GM23338 (cell line): ENCODE measurements around the gene WFDC8. TPM values are rescaled to one million over a fixed set of nuclear protein-coding genes. Genes with fewer than 3 reads are reported as not detected.

Experiments used
- ATAC-seq: fragments of 200-7000 bp; cut with Tn5 transposase; 3 replicates; pipeline ENCODE4 v1.9.1; 2020
- DNase-seq: peaks from one replicate; pipeline ENCODE4 v3.0.0-alpha.2; 2015; ENCODE audit warnings: low spot score
- H2AFZ ChIP-seq: fragments of 200-600 bp; sonication (generic); 2 replicates; pipeline ENCODE4 v1.8.0; 2016; ENCODE audit warnings: antibody characterized with exemption, mild to moderate bottlenecking, moderate library complexity
- H3F3A ChIP-seq: fragments of 200-600 bp; sonication (generic); replicated peaks from 2 replicates; pipeline ENCODE4 v1.8.0; 2017; ENCODE audit warnings: antibody characterized with exemption, mixed run types, low read depth
- H3K27ac ChIP-seq: fragments of 200-600 bp; sonication (generic); 2 replicates; pipeline ENCODE4 v1.6.1; 2016; ENCODE audit warnings: low read depth
- H3K27me3 ChIP-seq: fragments of 200-600 bp; sonication (generic); 2 replicates; pipeline ENCODE4 v1.8.0; 2016; ENCODE audit warnings: mild to moderate bottlenecking, mixed run types, moderate library complexity; ENCODE audit not compliant: insufficient read depth
- H3K36me3 ChIP-seq: fragments of 200-600 bp; sonication (generic); 2 replicates; pipeline ENCODE4 v1.8.0; 2016; ENCODE audit warnings: mild to moderate bottlenecking; ENCODE audit not compliant: insufficient read depth
- H3K4me1 ChIP-seq: fragments of 200-600 bp; sonication (generic); 2 replicates; pipeline ENCODE4 v1.8.0; 2016; ENCODE audit warnings: mild to moderate bottlenecking, moderate library complexity; ENCODE audit not compliant: insufficient read depth
- H3K4me2 ChIP-seq: fragments of 200-600 bp; sonication (generic); 2 replicates; pipeline ENCODE4 v1.7.1; 2017; ENCODE audit warnings: mixed run types
- H3K4me3 ChIP-seq: fragments of 200-600 bp; sonication (generic); 2 replicates; pipeline ENCODE4 v1.6.1; 2016; ENCODE audit warnings: mixed run types
- H3K79me2 ChIP-seq: fragments of 200-600 bp; sonication (generic); replicated peaks from 2 replicates; pipeline ENCODE4 v1.8.0; 2017; ENCODE audit warnings: mild to moderate bottlenecking; ENCODE audit not compliant: insufficient read depth
- H3K9me2 ChIP-seq: fragments of 200-600 bp; sonication (generic); 2 replicates; pipeline ENCODE4 v1.8.0; 2017; ENCODE audit not compliant: insufficient read depth
- H4K20me1 ChIP-seq: fragments of 200-600 bp; sonication (generic); replicated peaks from 2 replicates; pipeline ENCODE4 v1.8.0; 2017; ENCODE audit warnings: mild to moderate bottlenecking; ENCODE audit not compliant: insufficient read depth
- H3K27ac Mint-ChIP-seq: 2 replicates; pipeline ENCODE4 v1.8.0; 2020; ENCODE audit warnings: inconsistent platforms, mild to moderate bottlenecking, moderate library complexity, mixed read lengths
- H3K27me3 Mint-ChIP-seq: 3 replicates; pipeline ENCODE4 v1.8.0; 2022; ENCODE audit warnings: low read depth, mild to moderate bottlenecking, moderate library complexity, mixed read lengths, inconsistent platforms; ENCODE audit not compliant: insufficient read depth, poor library complexity
- H3K36me3 Mint-ChIP-seq: 3 replicates; pipeline ENCODE4 v1.8.0; 2021; ENCODE audit warnings: low read depth, mild to moderate bottlenecking, inconsistent platforms, moderate library complexity, mixed read lengths
- H3K4me1 Mint-ChIP-seq: 3 replicates; pipeline ENCODE4 v1.8.0; 2020; ENCODE audit warnings: mild to moderate bottlenecking, inconsistent platforms, mixed read lengths
- H3K4me3 Mint-ChIP-seq: 3 replicates; pipeline ENCODE4 v1.8.0; 2021; ENCODE audit warnings: moderate library complexity, mild to moderate bottlenecking, inconsistent platforms, mixed read lengths
- H3K9me3 Mint-ChIP-seq: 3 replicates; pipeline ENCODE4 v1.8.0; 2020; ENCODE audit warnings: moderate library complexity, mild to moderate bottlenecking, inconsistent platforms, mixed read lengths
- CREB1 ChIP-seq: fragments of 250-450 bp; sonication (Bioruptor Pico); IDR thresholded peaks from 2 replicates; pipeline ENCODE4 v1.5.0; 2020; ENCODE audit warnings: low read depth, mild to moderate bottlenecking, moderate library complexity
- CTCF ChIP-seq, 2 experiments: fragments of 200-600 bp in 1 of 2; sonication (generic) in 1 of 2; conservative IDR thresholded peaks; 2 replicates each; pipeline versions ENCODE4 v1.5.1 to v1.6.1; 2016 to 2017; ENCODE audit warnings: antibody characterized with exemption in 2 of 2, low read depth in 2 of 2, mild to moderate bottlenecking in 2 of 2, moderate library complexity in 1 of 2
- ETS1 ChIP-seq: IDR thresholded peaks from 2 replicates; pipeline ENCODE4 v1.6.1; 2016; ENCODE audit warnings: antibody characterized with exemption
- EZH2 ChIP-seq: fragments of 200-600 bp; sonication (generic); IDR thresholded peaks from one replicate; pipeline ENCODE4 v1.8.0; 2017; ENCODE audit warnings: antibody characterized with exemption, mild to moderate bottlenecking, low read depth; ENCODE audit not compliant: unreplicated experiment
- EZH2phosphoT487 ChIP-seq: fragments of 200-600 bp; sonication (generic); IDR thresholded peaks from one replicate; pipeline ENCODE4 v1.8.1; 2018; ENCODE audit warnings: antibody characterized with exemption; ENCODE audit not compliant: unreplicated experiment
- JUNB ChIP-seq: IDR thresholded peaks from one replicate; pipeline ENCODE4 v1.6.1; 2016; ENCODE audit warnings: antibody characterized with exemption; ENCODE audit not compliant: unreplicated experiment
- NANOG ChIP-seq: IDR thresholded peaks from 2 replicates; pipeline ENCODE4 v1.6.1; 2016; ENCODE audit warnings: antibody characterized with exemption, borderline replicate concordance
- POLR2AphosphoS5 ChIP-seq: IDR thresholded peaks from 2 replicates; pipeline ENCODE4 v1.6.1; 2016; ENCODE audit warnings: antibody characterized with exemption, low read depth
- REST ChIP-seq: IDR thresholded peaks from one replicate; pipeline ENCODE4 v1.6.1; 2018; ENCODE audit warnings: antibody characterized with exemption; ENCODE audit not compliant: unreplicated experiment
- STAT1 ChIP-seq: IDR thresholded peaks from one replicate; pipeline ENCODE4 v1.6.1; 2016; ENCODE audit warnings: antibody characterized with exemption; ENCODE audit not compliant: unreplicated experiment
- ZNF114 ChIP-seq: fragments of 250-450 bp; sonication (Bioruptor Pico); IDR thresholded peaks from 2 replicates; pipeline ENCODE4 v1.5.0; 2020; ENCODE audit warnings: mild to moderate bottlenecking, moderate library complexity
- ZNF331 ChIP-seq: fragments of 250-450 bp; sonication (Bioruptor Pico); IDR thresholded peaks from 2 replicates; pipeline ENCODE4 v1.5.0; 2020; ENCODE audit warnings: low read depth, mild to moderate bottlenecking, moderate library complexity
- ZNF462 ChIP-seq: fragments of 250-450 bp; sonication (Bioruptor Pico); IDR thresholded peaks from 2 replicates; pipeline ENCODE4 v1.5.0; 2020; ENCODE audit warnings: mild to moderate bottlenecking, moderate library complexity
- long read RNA-seq: library from polyadenylated mRNA; unstranded; transcript quantifications from one replicate; pipeline ENCODE4 v2.0.0, GENCODE V29; 2020; ENCODE audit not compliant: unreplicated experiment
- polyA plus RNA-seq: library from polyadenylated mRNA; unstranded; fragments of >200 nt; fragmentation: Nextera tagmentation; extraction: Ambion mirVana; gene quantifications from 2 replicates; pipeline ENCODE4 v1.2.1, GENCODE V29; 2016
- total RNA-seq: library from RNA; depleted of rRNA; stranded (reverse); fragments of >200 nt; shearing (Covaris generic); gene quantifications from 2 replicates; pipeline ENCODE4 v1.2.3, GENCODE V29; 2014; rRNA removed

The WFDC8 gene
- total RNA-seq (not detected in 2 replicates), polyA plus RNA-seq (0.23 TPM in 1 of 2 replicates, not detected in the other)
- long read RNA-seq, result 0 reads

GRCh38 chr20:45579184-45579583 lies at the start of gene WFDC8:
Gene WFDC8, minus strand, starts transcription at chr20:45579284. Its CDS starts 37 bp downstream, at chr20:45579247.
- H3K27ac Mint-ChIP-seq, result peak within 1 kb of the TSS; percentile 60
- peaks cover 38% of the 10 kb centered on the region for H3K4me1 Mint-ChIP-seq
- no peaks in the 10 kb centered on the region for H4K20me1 ChIP-seq
- H3K4me2 ChIP-seq, result no peak within 1 kb of the TSS
- H3K79me2 ChIP-seq, result no peaks in the 10 kb centered on the region
- H3F3A ChIP-seq, result no peaks in the 10 kb centered on the region
- no peak for DNase-seq
- H2AFZ ChIP-seq, result peak within 1 kb of the TSS; percentile 45; the same call in 1 of the 2 replicates
- H3K27me3 ChIP-seq, result no peaks in the 10 kb centered on the region
- no peaks in the 10 kb centered on the region for H3K9me3 Mint-ChIP-seq
- no peak within 1 kb of the TSS for H3K4me3 Mint-ChIP-seq
- H3K4me1 ChIP-seq, result peaks cover 42% of the 10 kb centered on the region
- TF ChIP-seq ZNF331 (CRISPR knock-in tag) (no peak), NANOG (no peak), ZNF462 (CRISPR knock-in tag) (no peak), STAT1 (no peak), POLR2AphosphoS5 (no peak), ETS1 (no peak), JUNB (no peak), EZH2 (no peak), CREB1 (CRISPR knock-in tag) (no peak), EZH2phosphoT487 (no peak), ZNF114 (CRISPR knock-in tag) (no peak), REST (no peak), CTCF (conservative IDR thresholded peaks at IDR 0.05; ENCODE audit: low read depth in 2 of 2) (no peak)
- no peak within 1 kb of the TSS for H3K4me3 ChIP-seq
- no peaks in the 10 kb centered on the region for H3K9me2 ChIP-seq
- H3K36me3 Mint-ChIP-seq, result no peaks in the 10 kb centered on the region
- H3K27ac ChIP-seq, result peak within 1 kb of the TSS; percentile 73
- H3K27me3 Mint-ChIP-seq, result no peaks in the 10 kb centered on the region
- H3K36me3 ChIP-seq, result no peaks in the 10 kb centered on the region
- no peak for ATAC-seq
